ENCODE measurements around the gene MMP15. TPM values are rescaled to one million over a fixed set of nuclear protein-coding genes. Genes with fewer than 3 reads are reported as not detected.
A peak's percentile ranks its signal among the peaks of the same experiment; 100 is the strongest.

MMP15 gene
- total and polyA plus RNA-seq, 7 donors, result 2.3 to 54.0 (median 10.5) TPM

DNA sequence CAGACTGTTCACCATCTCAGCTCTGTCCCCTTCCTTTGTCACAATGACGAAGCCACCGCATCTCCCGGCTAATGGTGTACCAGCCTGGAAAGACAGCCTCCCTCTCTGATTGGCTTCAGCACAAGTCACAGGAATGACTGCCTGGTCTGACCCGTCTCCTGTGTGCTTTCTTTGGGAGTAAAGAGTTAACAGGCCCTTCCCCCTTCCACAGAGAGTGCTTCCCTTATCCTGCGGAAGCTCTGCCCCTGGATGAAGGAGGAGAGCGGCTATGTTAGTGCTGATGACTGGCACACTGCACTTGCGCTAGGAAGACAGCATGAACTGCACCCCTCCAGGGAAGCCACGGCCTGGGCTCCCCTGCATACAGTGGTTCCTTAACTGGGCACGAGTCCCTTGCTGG, 13.1 kb upstream of the MMP15 start:
- H3K4me1 ChIP-seq, result peaks cover 0 to 11% (median 0%) of the 10 kb centered on the region in 4 donors
- DNase-seq, result no peak
- no peak overlapping the region for H3K27ac ChIP-seq
- intact Hi-C loops (cut with DNase I), result no loop called here
- H3K4me3 ChIP-seq, result no peak overlapping the region
- no peaks in the 10 kb centered on the region for H3K9me3 ChIP-seq
- 86 to 90% methylated on average over 9 of the region's 9 CpGs for WGBS, 2 donors
- no peaks in the 10 kb centered on the region for H3K27me3 ChIP-seq
- TF ChIP-seq, protein P1, sequence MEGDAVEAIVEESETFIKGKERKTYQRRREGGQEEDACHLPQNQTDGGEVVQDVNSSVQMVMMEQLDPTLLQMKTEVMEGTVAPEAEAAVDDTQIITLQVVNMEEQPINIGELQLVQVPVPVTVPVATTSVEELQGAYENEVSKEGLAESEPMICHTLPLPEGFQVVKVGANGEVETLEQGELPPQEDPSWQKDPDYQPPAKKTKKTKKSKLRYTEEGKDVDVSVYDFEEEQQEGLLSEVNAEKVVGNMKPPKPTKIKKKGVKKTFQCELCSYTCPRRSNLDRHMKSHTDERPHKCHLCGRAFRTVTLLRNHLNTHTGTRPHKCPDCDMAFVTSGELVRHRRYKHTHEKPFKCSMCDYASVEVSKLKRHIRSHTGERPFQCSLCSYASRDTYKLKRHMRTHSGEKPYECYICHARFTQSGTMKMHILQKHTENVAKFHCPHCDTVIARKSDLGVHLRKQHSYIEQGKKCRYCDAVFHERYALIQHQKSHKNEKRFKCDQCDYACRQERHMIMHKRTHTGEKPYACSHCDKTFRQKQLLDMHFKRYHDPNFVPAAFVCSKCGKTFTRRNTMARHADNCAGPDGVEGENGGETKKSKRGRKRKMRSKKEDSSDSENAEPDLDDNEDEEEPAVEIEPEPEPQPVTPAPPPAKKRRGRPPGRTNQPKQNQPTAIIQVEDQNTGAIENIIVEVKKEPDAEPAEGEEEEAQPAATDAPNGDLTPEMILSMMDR (IDR thresholded peaks at IDR 0.05), result no peak
- TF ChIP-seq EP300 (IDR thresholded peaks at IDR 0.05), result no peak
- no peak for TF ChIP-seq POLR2A (IDR thresholded peaks at IDR 0.05)
- no peak for TF ChIP-seq POLR2AphosphoS5 (IDR thresholded peaks at IDR 0.05)
- peaks cover 0 to 38% (median 23%) of the 10 kb centered on the region in 4 donors for H3K36me3 ChIP-seq

DNA sequence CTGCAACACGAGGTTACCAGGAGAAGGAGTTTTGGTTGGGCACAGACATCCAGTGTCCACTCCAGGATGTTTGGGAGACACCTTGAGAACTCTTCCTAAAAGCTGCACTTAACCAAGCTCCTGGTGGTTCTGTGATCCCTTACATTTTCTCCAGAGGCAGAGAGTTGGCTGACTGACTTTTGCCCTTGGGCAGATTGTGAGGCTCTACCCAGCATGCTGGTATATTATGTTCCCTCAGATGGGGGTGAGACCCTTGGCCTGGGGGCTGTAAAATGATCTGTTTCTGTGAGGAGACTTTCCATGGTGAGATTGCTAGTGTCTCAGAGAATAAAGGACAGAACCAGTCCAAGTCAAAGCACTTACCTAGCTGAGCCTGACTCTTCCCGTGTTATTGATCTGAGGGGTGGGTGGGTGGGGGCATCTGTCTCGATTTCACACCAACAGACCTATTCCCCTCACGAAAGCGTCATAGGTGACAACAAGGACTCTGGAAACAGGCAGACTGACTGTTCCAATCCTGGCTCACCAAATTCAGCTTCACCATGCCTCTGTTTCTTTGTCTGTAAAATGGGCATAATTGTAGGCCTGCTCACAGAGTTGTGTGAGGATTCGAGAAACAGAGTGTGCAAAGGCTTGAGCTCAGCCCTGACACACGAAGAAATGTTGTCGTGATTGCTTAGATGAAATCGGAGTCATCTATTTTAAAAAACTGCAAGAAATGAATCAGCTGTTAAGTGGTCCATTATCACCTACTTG, 12.2 kb upstream of the MMP15 start:
- WGBS, 2 donors, result 91 to 93% methylated on average over 9 of the region's 9 CpGs
- Histone ChIP-seq H3K4me3 (no peak overlapping the region), H3K27ac (no peak overlapping the region), H3K36me3 (peaks cover 0 to 45% (median 23%) of the 10 kb centered on the region in 4 donors), H3K4me1 (peaks cover 0 to 13% (median 0%) of the 10 kb centered on the region in 4 donors), H3K27me3 (no peaks in the 10 kb centered on the region), H3K9me3 (no peaks in the 10 kb centered on the region)
- intact Hi-C loops (cut with DNase I), result no loop called here
- DNase-seq, result no peak
- TF ChIP-seq POLR2A (IDR thresholded peaks at IDR 0.05), result no peak
- no peak for TF ChIP-seq EP300 (IDR thresholded peaks at IDR 0.05)
- TF ChIP-seq POLR2AphosphoS5 (IDR thresholded peaks at IDR 0.05), result no peak
- TF ChIP-seq, protein P1 (IDR thresholded peaks at IDR 0.05), result no peak

DNA sequence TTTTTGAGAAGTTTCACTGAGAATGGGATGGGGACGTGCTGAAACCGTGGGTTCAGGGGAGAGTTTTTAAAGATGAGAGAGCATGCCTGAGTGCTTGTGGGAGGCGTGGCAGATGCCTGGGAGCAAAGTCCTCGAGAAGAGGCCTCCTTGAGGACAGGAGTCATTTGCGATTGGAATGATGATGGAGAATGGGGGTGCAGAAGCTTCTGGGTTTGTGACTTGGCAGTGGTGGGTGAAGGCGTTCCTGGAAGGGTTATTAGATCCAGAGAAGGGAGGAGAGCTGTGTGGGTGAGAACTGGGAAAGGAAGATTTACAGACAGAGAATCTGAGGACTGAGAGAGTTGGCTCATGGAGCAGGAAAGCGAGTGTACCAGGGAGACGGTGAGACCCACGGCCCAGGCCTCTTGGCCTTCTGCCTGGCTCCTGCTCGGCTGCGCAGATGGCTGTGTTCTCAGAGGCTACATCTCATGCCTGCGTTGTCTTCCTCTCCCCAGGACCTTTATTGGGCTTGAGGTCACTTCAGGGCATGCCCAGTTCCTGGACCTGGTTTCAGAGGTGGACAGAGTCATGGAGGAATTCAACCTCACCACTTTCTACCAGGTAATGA, 8.6 kb upstream of the MMP15 start:
- no peak overlapping the region for H3K4me3 ChIP-seq
- H3K27me3 ChIP-seq, result no peaks in the 10 kb centered on the region
- 65 to 71% methylated on average over 12 of the region's 12 CpGs for WGBS, 2 donors
- DNase-seq, result no peak
- peaks cover 0 to 43% (median 11%) of the 10 kb centered on the region in 4 donors for H3K36me3 ChIP-seq
- peak overlapping the region in 1 of 4 donors; percentile 39 for H3K27ac ChIP-seq
- H3K9me3 ChIP-seq, result no peaks in the 10 kb centered on the region
- intact Hi-C loops (cut with DNase I), result no loop called here
- TF ChIP-seq POLR2AphosphoS5 (IDR thresholded peaks at IDR 0.05), result no peak
- TF ChIP-seq, protein P1 (IDR thresholded peaks at IDR 0.05), result no peak
- H3K4me1 ChIP-seq, result peaks cover 0 to 26% (median 10%) of the 10 kb centered on the region in 4 donors

DNA sequence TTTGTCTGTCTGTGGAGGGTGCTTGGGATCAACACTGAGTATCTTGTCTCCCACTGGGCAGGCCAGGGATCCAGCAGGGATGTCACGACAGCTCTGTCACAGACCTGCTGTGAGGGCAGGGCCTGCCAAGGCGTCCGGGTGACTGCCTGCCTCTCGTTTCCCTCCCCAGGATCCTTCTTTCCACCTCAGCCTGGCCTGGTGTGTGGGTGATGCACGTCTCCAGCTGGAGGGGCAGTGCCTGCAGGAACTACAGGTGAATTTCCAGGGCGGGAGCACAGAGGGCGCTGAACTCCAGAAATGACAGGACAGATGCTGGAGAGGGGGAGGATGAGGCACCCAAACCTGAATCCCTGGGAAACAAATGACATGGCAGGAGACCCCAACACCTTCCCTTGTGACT, 6.8 kb upstream of the MMP15 start:
- Histone ChIP-seq H3K4me1 (peaks cover 0 to 45% (median 28%) of the 10 kb centered on the region in 4 donors), H3K36me3 (peaks cover 0 to 29% (median 6%) of the 10 kb centered on the region in 4 donors), H3K9me3 (no peaks in the 10 kb centered on the region), H3K27ac (no peak overlapping the region), H3K27me3 (no peaks in the 10 kb centered on the region), H3K4me3 (no peak overlapping the region)
- intact Hi-C loops (cut with DNase I), result no loop called here
- no peak for DNase-seq
- TF ChIP-seq, protein P1 (IDR thresholded peaks at IDR 0.05), result no peak
- no peak for TF ChIP-seq POLR2A (IDR thresholded peaks at IDR 0.05)
- TF ChIP-seq POLR2AphosphoS5 (IDR thresholded peaks at IDR 0.05), result no peak
- no peak for TF ChIP-seq EP300 (IDR thresholded peaks at IDR 0.05)
- WGBS, 2 donors, result 87% methylated on average over 7 of the region's 7 CpGs
